ENCODE measurements around the gene RUNX3.

RUNX3 gene

GRCh38 chr1:24961961-24962861, 32.1 kb upstream of the RUNX3 start:
- Histone ChIP-seq H3K9ac (ENCODE audit: low read depth, low read length) (no peak overlapping the region), H3K36me3 (ENCODE audit: insufficient read depth, low read length) (no peaks in the 10 kb centered on the region), H3K9me3 (ENCODE audit: insufficient read depth, low read depth, low read length) (no peaks in the 10 kb centered on the region), H3K4me1 (ENCODE audit: insufficient read depth, low read length) (no peaks in the 10 kb centered on the region), H3K27ac (ENCODE audit: low read depth, low read length) (no peak overlapping the region), H3K4me3 (ENCODE audit: low read length) (no peak overlapping the region), H3K27me3 (ENCODE audit: insufficient read depth, low read length) (no peaks in the 10 kb centered on the region)
- 87% methylated on average over 26 of the region's 26 CpGs for WGBS

GRCh38 chr1:24961334-24961733, 31.3 kb upstream of the RUNX3 start:
- Histone ChIP-seq H3K27ac (ENCODE audit: low read depth, low read length) (no peak overlapping the region), H3K27me3 (ENCODE audit: insufficient read depth, low read length) (no peaks in the 10 kb centered on the region), H3K9ac (ENCODE audit: low read depth, low read length) (no peak overlapping the region), H3K9me3 (ENCODE audit: insufficient read depth, low read depth, low read length) (no peaks in the 10 kb centered on the region), H3K4me1 (ENCODE audit: insufficient read depth, low read length) (no peaks in the 10 kb centered on the region), H3K4me3 (ENCODE audit: low read length) (no peak overlapping the region), H3K36me3 (ENCODE audit: insufficient read depth, low read length) (no peaks in the 10 kb centered on the region)
- 90% methylated on average over 7 of the region's 7 CpGs for WGBS

GRCh38 chr1:24960071-24960801, 30.2 kb upstream of the RUNX3 start:
- Histone ChIP-seq H3K27me3 (ENCODE audit: insufficient read depth, low read length) (no peaks in the 10 kb centered on the region), H3K9me3 (ENCODE audit: insufficient read depth, low read depth, low read length) (no peaks in the 10 kb centered on the region), H3K36me3 (ENCODE audit: insufficient read depth, low read length) (no peaks in the 10 kb centered on the region), H3K9ac (ENCODE audit: low read depth, low read length) (no peak overlapping the region), H3K4me3 (ENCODE audit: low read length) (no peak overlapping the region), H3K4me1 (ENCODE audit: insufficient read depth, low read length) (no peaks in the 10 kb centered on the region), H3K27ac (ENCODE audit: low read depth, low read length) (no peak overlapping the region)
- 91% methylated on average over 11 of the region's 11 CpGs for WGBS

- Histone ChIP-seq H3K4me3 (ENCODE audit: low read length) (no peak overlapping the region), H3K9me3 (ENCODE audit: insufficient read depth, low read depth, low read length) (no peaks in the 10 kb centered on the region), H3K36me3 (ENCODE audit: insufficient read depth, low read length) (no peaks in the 10 kb centered on the region), H3K27me3 (ENCODE audit: insufficient read depth, low read length) (no peaks in the 10 kb centered on the region), H3K4me1 (ENCODE audit: insufficient read depth, low read length) (no peaks in the 10 kb centered on the region), H3K9ac (ENCODE audit: low read depth, low read length) (no peak overlapping the region), H3K27ac (ENCODE audit: low read depth, low read length) (no peak overlapping the region)
- 89% methylated on average over 8 of the region's 8 CpGs for WGBS
Observed at GRCh38 chr1:24959623-24959975, 29.5 kb upstream of the RUNX3 start.

GRCh38 chr1:24958766-24959622, 28.9 kb upstream of the RUNX3 start:
- Histone ChIP-seq H3K36me3 (ENCODE audit: insufficient read depth, low read length) (no peaks in the 10 kb centered on the region), H3K27me3 (ENCODE audit: insufficient read depth, low read length) (no peaks in the 10 kb centered on the region), H3K9ac (ENCODE audit: low read depth, low read length) (no peak overlapping the region), H3K4me3 (ENCODE audit: low read length) (no peak overlapping the region), H3K4me1 (ENCODE audit: insufficient read depth, low read length) (no peaks in the 10 kb centered on the region), H3K9me3 (ENCODE audit: insufficient read depth, low read depth, low read length) (no peaks in the 10 kb centered on the region), H3K27ac (ENCODE audit: low read depth, low read length) (no peak overlapping the region)
- 90% methylated on average over 23 of the region's 23 CpGs for WGBS

- H3K9me3 ChIP-seq (ENCODE audit: insufficient read depth, low read depth, low read length): no peaks in the 10 kb centered on the region
- no peaks in the 10 kb centered on the region for H3K27me3 ChIP-seq (ENCODE audit: insufficient read depth, low read length)
- no peaks in the 10 kb centered on the region for H3K4me1 ChIP-seq (ENCODE audit: insufficient read depth, low read length)
- H3K4me3 ChIP-seq (ENCODE audit: low read length): no peak overlapping the region
- H3K27ac ChIP-seq (ENCODE audit: low read depth, low read length): no peak overlapping the region
- no peaks in the 10 kb centered on the region for H3K36me3 ChIP-seq (ENCODE audit: insufficient read depth, low read length)
- WGBS: 90% methylated on average over 16 of the region's 16 CpGs
- H3K9ac ChIP-seq (ENCODE audit: low read depth, low read length): no peak overlapping the region
Observed at GRCh38 chr1:24957808-24958752, 28.0 kb upstream of the RUNX3 start.

GRCh38 chr1:24957016-24957807, 27.1 kb upstream of the RUNX3 start:
- Histone ChIP-seq H3K4me3 (ENCODE audit: low read length) (no peak overlapping the region), H3K36me3 (ENCODE audit: insufficient read depth, low read length) (no peaks in the 10 kb centered on the region), H3K9ac (ENCODE audit: low read depth, low read length) (no peak overlapping the region), H3K27me3 (ENCODE audit: insufficient read depth, low read length) (no peaks in the 10 kb centered on the region), H3K4me1 (ENCODE audit: insufficient read depth, low read length) (no peaks in the 10 kb centered on the region), H3K27ac (ENCODE audit: low read depth, low read length) (no peak overlapping the region), H3K9me3 (ENCODE audit: insufficient read depth, low read depth, low read length) (no peaks in the 10 kb centered on the region)
- 89% methylated on average over 16 of the region's 16 CpGs for WGBS

- Histone ChIP-seq H3K27me3 (ENCODE audit: insufficient read depth, low read length) (no peaks in the 10 kb centered on the region), H3K4me1 (ENCODE audit: insufficient read depth, low read length) (no peaks in the 10 kb centered on the region), H3K36me3 (ENCODE audit: insufficient read depth, low read length) (no peaks in the 10 kb centered on the region), H3K9me3 (ENCODE audit: insufficient read depth, low read depth, low read length) (no peaks in the 10 kb centered on the region), H3K4me3 (ENCODE audit: low read length) (no peak overlapping the region), H3K27ac (ENCODE audit: low read depth, low read length) (no peak overlapping the region), H3K9ac (ENCODE audit: low read depth, low read length) (no peak overlapping the region)
- WGBS: 91% methylated on average over 8 of the region's 8 CpGs
Observed at GRCh38 chr1:24955779-24956365, 25.8 kb upstream of the RUNX3 start.

- Histone ChIP-seq H3K4me3 (ENCODE audit: low read length) (no peak overlapping the region), H3K27ac (ENCODE audit: low read depth, low read length) (no peak overlapping the region), H3K27me3 (ENCODE audit: insufficient read depth, low read length) (no peaks in the 10 kb centered on the region), H3K9ac (ENCODE audit: low read depth, low read length) (no peak overlapping the region), H3K36me3 (ENCODE audit: insufficient read depth, low read length) (no peaks in the 10 kb centered on the region), H3K4me1 (ENCODE audit: insufficient read depth, low read length) (peaks cover under 1% of the 10 kb centered on the region; the same call in 1 of the 2 replicates), H3K9me3 (ENCODE audit: insufficient read depth, low read depth, low read length) (no peaks in the 10 kb centered on the region)
- 90% methylated on average over 5 of the region's 5 CpGs for WGBS
Observed at GRCh38 chr1:24955161-24955560, 25.1 kb upstream of the RUNX3 start.

All from HUES64 (cell line).